Left cardiac atrium (tissue), 4 donors: ENCODE measurements around the gene ADGRD2. TPM values are rescaled to one million over a fixed set of nuclear protein-coding genes. Genes with fewer than 3 reads are reported as not detected.

Source experiments
- ATAC-seq, 2 donors: fragments of 200-7000 bp; cut with Tn5 transposase; one replicate each; pipeline ENCODE4 v1.9.1; 2020; ENCODE audit warnings: mild to moderate bottlenecking in 2 of 2, moderate library complexity in 2 of 2
- DNase-seq: peaks from one replicate; pipeline ENCODE4 v3.0.0-alpha.2; 2020
- intact Hi-C, 2 donors: fragments of 100-400 bp; cut with DNase I; formaldehyde crosslinking; loops; one replicate each; pipeline versions ENCODE4 v1.14.1 to v1.15.1; 2022 to 2023
- total RNA-seq, 2 donors: library from RNA; stranded (reverse); fragmentation: NEBNext Ultra II Directional; extraction: Animal tissue kit (Norgen Biotek cat#: 25700); gene quantifications; one replicate each; pipeline ENCODE4 v1.2.1, GENCODE V29; 2021
- donor health status: DM: no; HTN: yes; CAD: no.
- donor health status: DM: no; HTN: yes; CAD: no; lungs with severe emphysema.
- donor health status: DM: yes; HTN: yes; CAD: no.
- donor health status: Dilated cardiomyopathy.

The ADGRD2 gene
- total RNA-seq, 2 donors from 2014 or later = not detected

DNA sequence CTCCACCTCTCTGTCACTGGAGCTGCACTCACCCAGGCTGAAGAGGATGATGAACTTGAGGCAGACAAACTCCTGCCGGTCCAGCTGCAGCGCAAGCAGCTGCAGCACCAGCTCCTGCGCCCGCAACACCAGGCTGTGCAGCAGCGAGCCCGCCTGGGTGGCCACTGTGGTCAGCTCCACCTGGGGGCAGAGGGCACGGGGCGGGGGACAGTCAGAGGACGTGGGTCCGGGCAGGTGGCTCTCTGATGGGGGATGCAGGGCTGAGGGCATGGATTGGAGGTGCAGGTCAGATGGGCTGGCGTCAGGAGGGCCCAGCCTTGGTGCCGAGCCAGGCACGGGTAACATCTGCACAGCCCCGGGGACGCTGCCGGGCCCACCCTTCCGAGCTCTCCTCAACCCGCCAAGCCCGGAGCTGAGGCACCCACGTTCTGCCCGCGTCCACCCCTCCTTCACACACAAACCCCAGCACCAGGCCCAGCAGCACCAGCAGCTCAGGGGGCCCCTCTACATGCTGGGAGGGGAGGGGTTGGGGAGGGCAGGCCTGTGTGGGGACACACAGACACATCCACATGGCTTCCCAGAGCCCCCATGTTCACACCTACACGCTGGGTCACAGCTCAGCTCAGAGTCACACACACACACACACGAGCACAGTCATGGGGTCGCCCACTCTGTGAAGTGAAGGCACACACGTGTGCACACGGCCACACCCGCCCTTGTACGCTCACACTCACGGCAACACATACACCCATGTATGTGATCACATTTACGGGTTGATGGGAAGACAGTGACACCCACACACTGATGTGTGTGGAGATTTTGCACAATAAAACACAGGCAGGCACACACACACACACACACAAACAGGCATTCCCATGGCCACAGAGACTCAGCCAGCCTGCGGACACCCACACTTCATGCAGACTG lies 41.1 kb downstream of the ADGRD2 start:
- intact Hi-C loops = no loop called here

DNA sequence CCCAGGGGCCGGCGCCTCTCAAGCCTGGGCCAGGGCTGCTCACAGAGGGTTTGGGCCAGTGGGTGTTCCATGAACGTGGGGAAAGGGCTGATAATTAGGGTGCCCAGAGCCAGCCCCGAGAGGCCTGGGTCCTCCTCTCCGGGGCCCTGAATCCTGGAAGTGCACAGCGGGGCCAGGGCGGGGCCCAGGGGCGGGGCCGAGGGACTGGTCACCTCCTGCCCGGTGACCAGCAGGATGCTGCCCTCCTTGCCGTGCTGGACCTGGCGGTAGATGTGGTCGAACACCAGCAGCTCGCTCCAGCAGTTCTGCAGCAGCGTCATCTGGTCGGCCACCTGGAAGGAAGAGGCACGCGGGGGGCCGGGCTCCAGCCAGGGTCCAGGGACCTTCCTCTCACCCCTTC lies 42.6 kb downstream of the ADGRD2 start:
- intact Hi-C loops = no loop called here
- ATAC-seq (no peak), DNase-seq (no peak)

More for the DNA sequence above, 41.1 kb downstream of the ADGRD2 start:
- no peak for DNase-seq
- ATAC-seq = no peak

DNA sequence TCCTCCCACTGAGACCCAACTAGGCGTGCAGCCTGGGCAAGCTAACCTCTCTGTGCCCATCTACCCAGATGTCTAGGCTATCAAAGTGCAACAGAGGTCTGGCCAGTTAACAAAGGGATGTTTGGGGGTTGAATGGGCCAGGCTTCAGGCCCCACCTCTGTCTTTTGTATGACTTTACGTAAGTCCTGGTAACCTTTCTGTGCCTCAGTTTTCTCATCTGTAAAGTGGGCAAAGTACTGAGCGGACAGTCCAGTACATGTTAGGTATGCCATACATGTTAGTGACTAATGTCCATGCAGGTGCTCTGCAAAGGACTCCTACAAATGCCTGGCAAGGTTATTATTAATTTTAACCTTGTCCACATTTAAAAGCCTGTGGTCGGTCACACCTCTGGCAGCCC lies 43.0 kb downstream of the ADGRD2 start:
- intact Hi-C loops = no loop called here
- no peak for ATAC-seq

DNA sequence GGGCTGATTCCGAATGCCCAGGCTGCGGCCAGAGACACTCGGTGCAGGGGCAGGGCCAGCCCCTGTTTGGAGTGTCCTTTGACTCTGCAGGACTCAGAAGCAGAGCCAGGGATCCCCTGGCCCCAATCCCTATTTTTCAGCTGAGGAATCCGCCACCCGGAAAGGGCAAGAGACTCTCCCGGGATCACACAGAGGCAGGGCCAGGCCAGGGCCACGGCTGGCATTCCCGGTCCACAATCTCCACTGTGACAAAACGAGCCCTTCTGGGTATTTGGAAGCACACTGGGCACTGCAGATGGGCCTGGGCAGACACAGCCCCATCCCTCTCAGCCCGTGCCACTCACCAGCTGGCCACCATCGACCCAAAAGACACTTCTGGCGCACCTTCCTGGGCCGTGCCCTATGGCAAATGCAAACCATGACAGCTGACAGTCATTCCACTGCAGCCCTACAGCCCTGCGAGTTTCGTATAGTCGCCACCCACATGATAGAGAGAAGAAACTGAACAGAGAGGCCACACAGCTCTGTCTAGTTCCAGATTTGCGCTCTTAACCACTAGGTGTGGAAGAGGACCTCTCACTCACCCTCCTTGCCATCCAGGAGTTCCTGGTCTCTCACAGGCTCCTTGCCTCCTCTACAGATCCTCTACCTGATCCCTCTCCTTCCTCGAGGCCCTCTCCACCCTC lies 43.7 kb downstream of the ADGRD2 start:
- DNase-seq (no peak), ATAC-seq (peak in 1 of 2 donors; percentile 45)
- intact Hi-C loops = no loop called here

More for the DNA sequence above, 43.0 kb downstream of the ADGRD2 start:
- no peak for DNase-seq

DNA sequence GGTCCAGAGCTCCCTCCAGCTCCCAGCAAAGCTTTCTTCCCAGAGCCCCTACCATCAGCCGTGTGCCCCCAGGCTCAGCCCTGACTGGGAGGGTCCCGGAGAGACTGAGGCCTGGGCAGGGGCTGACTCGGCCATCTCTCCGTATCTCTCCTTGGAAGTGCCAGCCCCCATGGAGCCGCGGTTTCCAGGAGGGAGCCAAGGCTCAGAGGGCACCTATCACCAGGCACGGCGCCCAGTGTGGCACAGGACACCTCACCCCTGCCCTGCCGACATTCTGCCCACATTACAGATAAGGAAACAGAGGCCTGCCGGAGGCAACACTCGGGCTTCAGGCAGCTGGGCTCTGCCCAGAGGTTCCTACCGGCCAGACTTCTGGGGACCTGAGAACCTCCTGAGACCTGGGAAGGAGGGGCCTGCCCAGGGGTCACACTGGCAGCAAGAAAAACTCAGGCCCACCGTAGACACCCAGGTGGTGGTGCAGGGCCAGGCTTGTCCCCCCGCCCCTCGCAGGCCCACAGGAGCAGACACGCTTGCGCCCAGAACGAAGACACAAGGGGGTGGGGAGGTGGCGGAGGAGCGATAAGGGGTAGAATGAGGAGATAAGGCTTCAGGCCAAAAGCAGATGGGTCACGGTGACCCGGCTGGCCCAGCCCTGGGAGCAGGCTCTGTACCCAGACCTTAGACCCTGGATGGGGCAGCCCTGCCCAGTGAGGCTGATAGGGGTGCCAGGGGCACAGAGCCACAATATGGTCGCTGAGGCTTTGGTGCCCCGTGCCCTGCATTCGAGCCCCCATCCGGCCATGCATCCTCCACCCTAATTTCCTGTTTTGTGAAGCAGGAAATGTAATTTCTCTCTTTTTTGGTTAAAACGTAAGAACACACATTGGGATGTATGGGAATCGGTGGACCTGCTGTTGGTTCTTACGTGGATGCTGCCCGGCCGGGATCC lies 45.1 kb downstream of the ADGRD2 start:
- DNase-seq = no peak
- intact Hi-C loops = no loop called here
- peak in 1 of 2 donors; percentile 23 for ATAC-seq

DNA sequence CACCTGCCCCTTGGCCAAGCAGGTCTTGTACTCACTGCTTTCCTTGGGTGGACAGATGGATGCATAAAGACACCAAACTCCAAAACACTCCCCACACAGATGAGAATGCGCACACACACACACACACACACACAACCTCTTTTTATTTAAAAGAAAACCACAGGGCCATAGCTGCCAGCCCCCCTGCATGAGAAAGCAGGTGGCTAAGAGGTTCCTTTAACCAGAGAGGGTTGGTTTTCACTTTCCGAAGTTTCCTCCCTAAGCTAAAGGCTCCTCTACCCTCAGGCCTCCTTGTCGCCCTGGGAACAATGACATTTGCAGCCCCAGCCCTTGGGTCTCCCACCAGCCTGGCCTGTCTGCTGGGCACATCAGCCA lies 45.8 kb downstream of the ADGRD2 start:
- ATAC-seq = no peak
- no peak for DNase-seq
- intact Hi-C loops = no loop called here

DNA sequence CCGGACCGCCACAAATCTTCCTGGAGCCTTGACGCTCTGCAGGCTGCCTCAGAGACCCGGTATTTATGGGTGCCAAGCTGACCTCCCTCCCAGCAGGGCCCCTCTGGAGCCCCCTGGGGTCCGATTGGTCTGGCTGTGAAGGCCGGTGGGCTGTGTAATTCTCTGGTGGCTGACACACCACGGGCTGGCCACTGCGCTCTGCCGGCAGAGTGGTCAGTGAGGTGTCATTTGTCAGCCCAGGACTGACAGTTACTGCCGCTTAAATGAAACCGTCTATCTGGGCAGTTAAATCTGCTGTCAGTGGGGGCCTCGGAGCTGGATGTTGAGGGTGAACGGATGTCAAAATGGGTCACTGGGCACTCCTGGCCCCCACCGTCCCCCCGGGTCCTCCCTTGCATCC lies 46.2 kb downstream of the ADGRD2 start:
- ATAC-seq (no peak), DNase-seq (no peak)
- intact Hi-C loops = no loop called here

DNA sequence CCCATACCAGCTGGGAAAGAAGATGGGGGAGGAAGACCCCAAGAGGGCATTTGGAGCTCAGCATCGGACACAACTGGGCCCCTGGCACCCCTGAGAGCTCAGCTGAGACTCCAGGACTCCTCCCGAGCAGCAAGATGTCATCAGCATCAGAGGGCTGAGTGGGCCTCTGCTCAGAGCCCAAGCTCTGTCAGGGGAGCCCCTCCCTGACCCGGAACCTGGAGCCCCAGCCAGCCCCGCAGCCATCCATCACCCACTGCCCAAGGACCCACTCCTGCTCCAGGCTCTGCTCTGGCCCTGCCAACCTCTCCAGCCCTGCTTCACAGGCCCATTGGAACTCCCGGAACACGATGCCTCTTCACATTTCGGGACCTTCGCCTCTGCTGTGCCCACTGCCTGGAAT lies 47.2 kb downstream of the ADGRD2 start:
- intact Hi-C loops = no loop called here
- no peak for ATAC-seq
- DNase-seq = no peak

DNA sequence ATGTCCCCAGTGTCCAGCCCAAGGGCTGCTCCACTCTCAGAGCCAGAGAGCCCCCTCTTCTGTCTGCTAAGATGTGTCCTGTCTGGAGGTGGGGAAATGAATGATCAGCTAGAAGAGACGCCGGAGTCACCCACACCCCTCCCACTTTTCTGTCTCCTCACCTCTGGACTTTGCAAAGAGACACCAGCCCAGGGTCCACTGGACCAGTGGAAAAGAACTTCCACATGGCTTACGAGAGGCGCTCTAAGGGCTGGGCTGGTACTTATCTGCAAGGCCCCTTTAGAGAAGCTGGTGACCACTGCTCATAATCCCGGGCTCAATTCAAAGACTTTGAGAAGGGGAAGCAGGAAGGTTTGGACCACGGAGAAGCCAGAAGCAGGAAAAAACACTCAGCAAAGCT lies 47.8 kb downstream of the ADGRD2 start:
- no peak for DNase-seq
- intact Hi-C loops = no loop called here

DNA sequence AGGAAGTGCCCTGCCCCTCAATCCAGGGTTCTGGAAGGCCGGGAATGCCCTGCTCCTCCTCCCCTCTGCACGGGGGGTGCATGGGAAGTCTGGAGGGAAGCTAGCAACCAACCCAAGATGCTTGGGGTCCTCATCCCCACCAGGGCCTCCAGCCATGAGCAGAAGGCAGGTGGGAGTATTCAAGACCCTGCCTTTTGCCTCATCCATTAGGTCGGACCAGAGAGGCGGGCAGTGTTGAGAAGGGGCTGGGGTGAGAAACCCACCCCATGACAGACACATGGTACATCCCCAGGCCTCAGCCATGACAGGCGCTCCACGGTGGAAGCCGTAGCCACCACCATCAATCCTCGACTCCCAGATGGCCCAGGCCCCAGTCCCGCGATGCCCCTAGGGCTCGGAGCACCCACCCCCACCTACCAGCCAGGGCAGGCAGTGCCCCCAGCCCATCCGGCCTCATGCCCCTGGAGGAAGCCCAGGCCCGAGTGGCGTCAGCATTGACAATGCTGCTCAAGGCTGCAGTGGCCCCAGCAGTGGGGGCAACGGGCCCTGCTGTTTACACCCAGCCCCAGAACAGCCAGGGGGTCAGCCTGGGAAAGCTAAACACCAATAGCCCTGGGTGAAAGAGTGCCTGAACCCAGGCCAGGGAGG lies 48.4 kb downstream of the ADGRD2 start:
- DNase-seq (no peak), ATAC-seq (no peak)
- intact Hi-C loops = no loop called here

More for the DNA sequence above, 47.8 kb downstream of the ADGRD2 start:
- no peak for ATAC-seq

DNA sequence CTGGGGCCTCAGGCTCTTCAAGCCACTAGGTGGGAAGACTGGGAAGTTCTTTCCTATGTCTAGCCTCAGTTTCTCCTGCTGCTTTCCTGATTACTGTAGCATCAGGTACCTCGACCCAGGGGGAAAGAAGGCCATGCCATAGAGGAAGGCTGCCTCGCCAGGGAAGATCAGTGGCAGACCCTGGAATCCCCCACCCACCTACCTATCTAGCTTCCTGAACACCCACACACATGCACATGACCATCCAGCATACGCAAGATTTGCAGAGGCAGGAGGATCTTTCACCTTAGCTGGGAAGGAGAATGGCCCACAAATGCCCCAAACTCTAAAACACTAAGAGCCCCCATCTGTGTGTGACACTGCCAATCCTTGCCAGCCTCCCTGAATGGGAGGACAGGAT lies 49.0 kb downstream of the ADGRD2 start:
- DNase-seq = no peak
- ATAC-seq = no peak
- intact Hi-C loops = no loop called here

DNA sequence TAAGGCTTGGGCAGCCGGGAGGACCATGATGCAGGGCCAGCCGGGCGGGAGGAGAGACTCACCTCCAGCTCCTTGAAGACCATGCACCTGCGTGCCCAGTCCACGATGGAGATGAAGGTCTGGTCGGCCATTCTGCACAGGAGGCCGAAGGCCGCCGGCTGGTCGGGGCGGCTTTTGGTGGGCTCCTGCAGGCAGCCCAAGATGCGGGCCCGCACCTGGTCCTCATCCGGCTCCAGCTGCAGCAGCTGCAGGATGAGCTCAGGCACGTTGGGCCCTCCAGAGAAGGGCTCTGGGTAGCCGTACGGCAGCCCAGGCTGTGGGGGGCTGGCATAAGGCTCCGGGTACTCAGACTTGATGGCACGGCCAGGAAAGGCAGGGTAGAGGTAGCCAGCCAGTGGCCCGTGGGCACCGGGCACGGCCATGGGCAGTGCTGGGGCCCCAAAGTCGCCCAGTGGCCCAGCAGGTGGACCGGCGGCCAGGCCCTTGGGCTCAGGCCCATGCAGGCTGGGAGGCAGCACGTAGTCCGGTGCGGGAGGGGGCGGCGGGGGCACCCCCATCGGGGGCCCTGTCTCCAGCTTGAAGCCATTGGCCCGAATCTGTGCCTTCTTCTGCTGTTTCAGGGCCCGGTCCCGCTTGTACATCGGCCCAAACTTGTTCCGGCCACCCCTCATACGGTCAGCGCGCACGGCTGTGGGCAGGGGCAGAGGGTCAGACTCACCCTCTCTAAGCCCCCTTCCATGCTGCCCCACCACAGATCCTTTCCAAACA lies 50.0 kb downstream of the ADGRD2 start:
- intact Hi-C loops = no loop called here
- ATAC-seq = no peak
- no peak for DNase-seq

DNA sequence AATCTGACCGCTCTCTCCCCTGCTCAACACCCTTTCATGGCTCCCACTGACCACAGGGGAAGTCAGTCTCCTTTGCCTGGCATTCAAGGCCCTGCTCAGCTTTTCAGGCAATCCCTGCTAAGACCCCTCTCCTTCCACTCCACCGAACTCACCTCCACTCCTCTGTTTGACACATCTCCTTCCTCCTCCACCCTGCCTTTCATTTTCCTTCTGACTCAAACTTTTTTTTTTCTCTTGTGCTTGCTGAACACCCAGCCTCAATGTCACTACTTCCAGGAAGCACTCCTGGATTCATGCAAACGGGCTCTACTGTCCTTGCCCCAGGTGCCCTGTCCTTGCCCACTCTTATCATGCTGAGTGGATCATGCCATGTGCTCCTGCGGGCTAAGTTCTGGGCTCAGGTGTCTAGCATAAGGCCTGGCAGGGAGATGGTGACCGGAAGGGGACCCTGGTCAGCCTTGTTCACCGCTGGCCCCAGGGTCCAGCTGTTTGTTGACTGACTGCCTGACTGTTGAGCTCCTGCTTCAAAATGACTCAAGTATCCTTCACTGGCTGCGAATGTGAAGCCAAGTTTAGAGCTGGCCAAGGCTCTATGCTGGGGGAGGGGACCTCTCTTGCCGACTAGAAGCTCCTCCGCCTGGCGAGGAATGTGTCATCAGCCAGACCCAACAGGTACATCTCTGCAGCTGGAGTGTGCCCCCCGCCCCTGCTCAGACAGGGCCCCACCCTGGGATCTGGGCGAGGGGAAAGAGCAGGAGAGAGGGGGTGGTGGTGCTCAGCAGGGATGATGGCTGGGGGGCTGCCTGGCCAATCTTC lies 50.8 kb downstream of the ADGRD2 start:
- ATAC-seq (no peak), DNase-seq (no peak)
- intact Hi-C loops = no loop called here

DNA sequence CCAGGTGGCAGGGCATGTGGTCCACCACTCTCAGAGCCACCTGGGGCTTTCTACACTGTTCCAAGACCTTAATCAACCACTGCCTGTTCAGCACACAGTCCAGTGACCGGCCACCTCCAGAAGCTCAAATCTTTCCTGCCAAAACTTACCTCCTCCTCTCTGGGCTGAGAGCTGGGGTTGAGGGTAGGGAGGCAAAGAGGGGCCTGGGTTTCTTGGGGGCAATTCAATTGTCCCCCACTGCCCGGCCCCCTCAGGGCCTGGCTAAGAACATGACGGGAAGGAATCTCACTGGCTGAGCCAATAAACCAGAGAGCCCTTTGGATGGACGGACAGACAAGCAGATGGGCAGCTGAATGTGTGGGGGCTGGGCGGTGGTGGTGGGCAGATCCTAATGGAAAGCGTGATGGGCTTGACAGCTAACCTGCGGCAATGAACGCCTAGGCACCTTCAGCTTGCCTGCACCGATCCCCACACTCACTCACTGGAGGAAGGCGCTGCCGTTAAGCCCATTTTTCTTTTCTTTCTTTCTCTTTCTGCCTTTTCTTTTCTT lies 51.6 kb downstream of the ADGRD2 start:
- no peak for ATAC-seq
- no peak for DNase-seq
- intact Hi-C loops = no loop called here

DNA sequence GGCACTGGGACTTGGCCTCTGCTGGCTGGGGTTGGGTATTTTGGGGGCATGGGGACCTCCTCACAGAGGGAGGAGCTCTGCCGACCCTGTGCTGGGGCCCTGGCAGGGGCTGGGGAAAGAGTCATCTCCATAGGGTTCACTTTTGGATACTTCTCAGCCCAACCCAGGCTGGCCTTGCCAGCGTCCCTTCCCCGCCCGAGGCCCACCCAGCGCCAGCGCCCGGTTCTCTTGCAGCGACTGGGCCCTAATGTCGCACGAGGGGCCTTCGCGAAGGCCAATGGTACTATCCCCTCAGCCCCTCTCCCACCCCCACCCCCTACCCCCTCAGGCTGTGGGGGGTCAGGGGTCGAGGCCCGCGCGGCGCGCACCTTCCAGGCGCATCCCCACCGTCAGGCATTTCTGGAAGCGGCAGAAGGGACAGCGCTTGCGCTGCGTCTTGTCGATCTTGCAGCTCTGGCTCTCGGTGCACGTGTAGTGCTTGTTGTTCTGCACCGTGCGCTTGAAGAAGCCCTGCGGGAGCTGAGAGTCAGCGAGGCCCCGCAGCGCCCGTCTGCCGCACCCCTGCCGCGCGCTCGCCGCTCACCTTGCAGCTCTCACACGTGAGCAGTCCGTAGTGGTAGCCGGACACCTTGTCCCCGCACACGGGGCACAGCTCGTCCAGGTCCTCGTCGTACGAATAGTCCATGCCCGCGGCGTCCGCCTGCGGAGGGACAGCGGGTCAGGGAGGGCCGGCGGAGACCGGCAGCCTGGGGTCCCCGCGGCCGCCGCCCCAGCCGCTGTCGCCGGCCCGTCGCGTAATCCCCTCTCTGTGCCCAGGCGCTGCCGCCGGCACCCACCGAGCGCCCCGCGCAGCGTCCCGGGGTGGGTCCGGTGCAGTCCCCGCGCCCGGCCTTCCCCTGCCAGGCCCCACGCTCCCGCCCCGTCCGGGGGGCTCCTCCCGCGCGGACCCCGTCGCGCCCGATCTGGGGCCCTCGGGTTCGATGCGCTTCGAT lies 52.8 kb downstream of the ADGRD2 start:
- no peak for ATAC-seq
- intact Hi-C loops = no loop called here
- no peak for DNase-seq
